PFSK-1 (cell line): ENCODE data around the gene HDGFL3.

Source experiments
- POLR2AphosphoS5 ChIP-seq: IDR thresholded peaks from 2 replicates; pipeline ENCODE4 v1.6.1; 2012; ENCODE audit warnings: low read depth, mild to moderate bottlenecking, control low read depth, low read length, moderate library complexity
- TAF1 ChIP-seq: IDR thresholded peaks from 2 replicates; pipeline ENCODE4 v1.6.1; 2012; ENCODE audit warnings: low read length, control low read depth, borderline replicate concordance; ENCODE audit not compliant: insufficient read depth
- TF ChIP-seq, protein P1 (sequence below), 2 experiments: IDR thresholded peaks; 2 replicates each; pipeline versions ENCODE4 v1.6.1 to v1.8.0; 2011 to 2012; ENCODE audit warnings: low read depth in 2 of 2, low read length in 2 of 2, control low read depth in 1 of 2, inconsistent platforms in 1 of 2, mild to moderate bottlenecking in 1 of 2, moderate library complexity in 1 of 2; ENCODE audit not compliant: insufficient read depth in 1 of 2

DNA sequence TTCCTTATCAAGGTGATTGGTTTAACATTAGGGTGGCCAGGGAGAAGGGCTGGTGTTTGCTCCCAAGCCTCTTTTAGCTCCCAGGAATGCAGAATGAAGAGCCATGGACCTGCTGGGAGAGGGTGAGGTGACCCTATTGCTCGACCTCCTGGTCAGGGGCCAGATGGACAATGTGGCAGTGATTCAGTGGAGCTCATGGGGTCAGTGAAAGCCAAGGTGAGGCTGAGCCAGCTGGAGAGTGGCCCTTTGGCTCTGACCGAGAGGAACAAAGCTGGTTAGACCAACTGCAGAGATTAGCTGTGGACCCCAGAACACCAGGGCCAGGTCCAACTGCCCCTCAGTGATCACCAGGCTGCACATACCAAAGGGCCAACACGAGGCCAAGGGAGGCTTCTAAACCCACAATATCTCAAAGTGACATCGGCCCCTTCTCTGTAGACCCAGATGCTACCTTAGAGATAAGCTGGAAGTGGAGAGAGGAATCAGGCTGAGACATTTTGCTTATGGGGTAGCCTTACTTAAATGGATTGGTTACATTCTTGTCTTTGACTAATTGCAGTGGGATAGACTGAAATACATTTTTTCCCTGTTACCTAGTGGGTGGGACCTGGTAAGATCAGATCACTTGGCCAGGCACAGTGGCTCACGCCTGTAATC is 124.8 kb downstream of the HDGFL3 start:
- TF ChIP-seq TAF1 (no peak), POLR2AphosphoS5 (no peak)
- TF ChIP-seq, protein P1, sequence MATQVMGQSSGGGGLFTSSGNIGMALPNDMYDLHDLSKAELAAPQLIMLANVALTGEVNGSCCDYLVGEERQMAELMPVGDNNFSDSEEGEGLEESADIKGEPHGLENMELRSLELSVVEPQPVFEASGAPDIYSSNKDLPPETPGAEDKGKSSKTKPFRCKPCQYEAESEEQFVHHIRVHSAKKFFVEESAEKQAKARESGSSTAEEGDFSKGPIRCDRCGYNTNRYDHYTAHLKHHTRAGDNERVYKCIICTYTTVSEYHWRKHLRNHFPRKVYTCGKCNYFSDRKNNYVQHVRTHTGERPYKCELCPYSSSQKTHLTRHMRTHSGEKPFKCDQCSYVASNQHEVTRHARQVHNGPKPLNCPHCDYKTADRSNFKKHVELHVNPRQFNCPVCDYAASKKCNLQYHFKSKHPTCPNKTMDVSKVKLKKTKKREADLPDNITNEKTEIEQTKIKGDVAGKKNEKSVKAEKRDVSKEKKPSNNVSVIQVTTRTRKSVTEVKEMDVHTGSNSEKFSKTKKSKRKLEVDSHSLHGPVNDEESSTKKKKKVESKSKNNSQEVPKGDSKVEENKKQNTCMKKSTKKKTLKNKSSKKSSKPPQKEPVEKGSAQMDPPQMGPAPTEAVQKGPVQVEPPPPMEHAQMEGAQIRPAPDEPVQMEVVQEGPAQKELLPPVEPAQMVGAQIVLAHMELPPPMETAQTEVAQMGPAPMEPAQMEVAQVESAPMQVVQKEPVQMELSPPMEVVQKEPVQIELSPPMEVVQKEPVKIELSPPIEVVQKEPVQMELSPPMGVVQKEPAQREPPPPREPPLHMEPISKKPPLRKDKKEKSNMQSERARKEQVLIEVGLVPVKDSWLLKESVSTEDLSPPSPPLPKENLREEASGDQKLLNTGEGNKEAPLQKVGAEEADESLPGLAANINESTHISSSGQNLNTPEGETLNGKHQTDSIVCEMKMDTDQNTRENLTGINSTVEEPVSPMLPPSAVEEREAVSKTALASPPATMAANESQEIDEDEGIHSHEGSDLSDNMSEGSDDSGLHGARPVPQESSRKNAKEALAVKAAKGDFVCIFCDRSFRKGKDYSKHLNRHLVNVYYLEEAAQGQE (IDR thresholded peaks at IDR 0.05; ENCODE audit: insufficient read depth in 1 of 2, low read depth in 2 of 2, low read length in 2 of 2) = no peak
